Fibroblast of the aortic adventitia (primary cell): ENCODE results near the gene GTPBP3. TPM values are rescaled to one million over a fixed set of nuclear protein-coding genes. Genes with fewer than 3 reads are reported as not detected.

Source experiments
- DNase-seq: peaks from one replicate; pipeline ENCODE4 v3.0.0-alpha.2; 2010; ENCODE audit warnings: low read depth
- H3K4me3 ChIP-seq: 2 replicates; pipeline ENCODE4 v1.5.1; 2011; ENCODE audit warnings: low read depth, mild to moderate bottlenecking, control low read depth, low read length, moderate library complexity
- CTCF ChIP-seq: IDR thresholded peaks from 2 replicates; pipeline ENCODE4 v1.5.1; 2011; ENCODE audit warnings: mild to moderate bottlenecking, low read length, control low read depth, inconsistent platforms; ENCODE audit not compliant: insufficient read depth
- total RNA-seq: library from RNA; depleted of rRNA; stranded (reverse); fragments of >200 nt; gene quantifications from 2 replicates; pipeline ENCODE4 v1.2.3, GENCODE V29; 2012; ENCODE audit warnings: low replicate concordance

GTPBP3 gene
- total RNA-seq, 1 donor: 12.1 TPM

GRCh38 chr19:17304386-17305215 lies 32.8 kb upstream of the GTPBP3 start:
- no peak for TF ChIP-seq CTCF
- no peak for DNase-seq
- H3K4me3 ChIP-seq: no peak overlapping the region

- TF ChIP-seq CTCF: no peak
- peak overlapping the region; percentile 85 for H3K4me3 ChIP-seq
- no peak for DNase-seq
These were observed 32.2 kb upstream of the GTPBP3 start for GRCh38 chr19:17305216-17305516.

GRCh38 chr19:17305517-17306284 lies 31.7 kb upstream of the GTPBP3 start, which contains the start of gene MRPL34:
MRPL34 (plus strand) TSS chr19:17305872; CDS start chr19:17305893, 21 bp downstream.
- peak; percentile 99 for DNase-seq
- peak within 1 kb of the TSS; percentile 85 for H3K4me3 ChIP-seq

GRCh38 chr19:17306285-17306714 lies 31.1 kb upstream of the GTPBP3 start:
- peak overlapping the region; percentile 85 for H3K4me3 ChIP-seq
- no peak for TF ChIP-seq CTCF
- no peak for DNase-seq

More at GRCh38 chr19:17305517-17306284, 31.7 kb upstream of the GTPBP3 start, which contains the start of gene MRPL34:
- TF ChIP-seq CTCF: peak; percentile 70

- no peak for TF ChIP-seq CTCF
- DNase-seq: no peak
- H3K4me3 ChIP-seq: no peak overlapping the region
These were observed 29.4 kb upstream of the GTPBP3 start for GRCh38 chr19:17307876-17308377.

- H3K4me3 ChIP-seq: peak within 1 kb of the TSS; percentile 92
- no peak for TF ChIP-seq CTCF
- peak; percentile 100 for DNase-seq
These were observed 28.0 kb upstream of the GTPBP3 start, which contains the start of gene DDA1 for GRCh38 chr19:17309198-17309964. DDA1 (plus strand) TSS chr19:17309563; CDS start chr19:17309655, 92 bp downstream.
